GM12878 (cell line): ENCODE measurements around the gene DACH1.

Experiments
- CHD1 ChIP-seq: IDR thresholded peaks from 2 replicates; pipeline ENCODE4 v1.6.1; 2012; ENCODE audit warnings: low read depth, low read length, improper control_type of control experiment
- CTCF ChIP-seq, 3 experiments: IDR thresholded peaks in 2 of 3; conservative IDR thresholded peaks in 1 of 3; 2 replicates each; pipeline ENCODE4 v1.5.1; 2011; ENCODE audit warnings: low read depth in 3 of 3, low read length in 3 of 3, mild to moderate bottlenecking in 3 of 3, control low read depth in 2 of 3, moderate library complexity in 2 of 3, inconsistent platforms in 1 of 3, mixed read lengths in 1 of 3; ENCODE audit not compliant: control insufficient read depth in 2 of 3, insufficient read depth in 1 of 3; ENCODE audit errors: extremely low read depth in 1 of 3
- CUX1 ChIP-seq: IDR thresholded peaks from 2 replicates; pipeline ENCODE4 v1.6.1; 2012; ENCODE audit warnings: improper control_type of control experiment, low read depth, low read length; ENCODE audit not compliant: insufficient replicate concordance
- DPF2 ChIP-seq: fragments of 450-650 bp; IDR thresholded peaks from 2 replicates; pipeline ENCODE4 v1.6.1; 2017; ENCODE audit warnings: mild to moderate bottlenecking
- FOXM1 ChIP-seq: IDR thresholded peaks from 2 replicates; pipeline ENCODE4 v1.6.1; 2012; ENCODE audit warnings: low read depth, mild to moderate bottlenecking, inconsistent platforms, low read length, moderate library complexity
- HDAC2 ChIP-seq: fragments of 200-600 bp; sonication (generic); IDR thresholded peaks from 2 replicates; pipeline ENCODE4 v1.6.1; 2017
- NFYB ChIP-seq: IDR thresholded peaks from 2 replicates; pipeline ENCODE4 v1.6.1; 2011; ENCODE audit warnings: low read depth, mild to moderate bottlenecking, low read length, improper control_type of control experiment, moderate library complexity; ENCODE audit not compliant: insufficient read depth
- NRF1 ChIP-seq: conservative IDR thresholded peaks from 2 replicates; pipeline ENCODE4 v1.6.1; 2011; ENCODE audit warnings: mild to moderate bottlenecking, low read depth, low read length, improper control_type of control experiment
- RAD21 ChIP-seq: IDR thresholded peaks from 2 replicates; pipeline ENCODE4 v1.6.1; 2011; ENCODE audit warnings: mild to moderate bottlenecking, low read depth, low read length, moderate library complexity; ENCODE audit not compliant: insufficient read depth
- SMC3 ChIP-seq: IDR thresholded peaks from 2 replicates; pipeline ENCODE4 v1.6.1; 2011; ENCODE audit warnings: low read length, improper control_type of control experiment, borderline replicate concordance
- TAF1 ChIP-seq: IDR thresholded peaks from 2 replicates; pipeline ENCODE4 v1.6.1; 2011; ENCODE audit warnings: mild to moderate bottlenecking, low read depth, low read length, borderline replicate concordance
- ZNF592 ChIP-seq: fragments of 450-650 bp; IDR thresholded peaks from 2 replicates; pipeline ENCODE4 v1.6.1; 2017; ENCODE audit warnings: mild to moderate bottlenecking, moderate library complexity

- TF ChIP-seq CHD1: no peak
- TF ChIP-seq HDAC2: no peak
- TF ChIP-seq CTCF (IDR thresholded peaks at IDR 0.05 in 2 of 3, conservative IDR thresholded peaks at IDR 0.05 in 1 of 3; ENCODE audit: control insufficient read depth in 2 of 3, extremely low read depth in 1 of 3, insufficient read depth in 1 of 3, low read depth in 3 of 3, low read length in 3 of 3): no peak
- no peak for TF ChIP-seq DPF2
- TF ChIP-seq FOXM1: no peak
- TF ChIP-seq ZNF592: no peak
- no peak for TF ChIP-seq RAD21
- TF ChIP-seq NRF1: no peak
- TF ChIP-seq CUX1: no peak
- TF ChIP-seq SMC3: no peak
- no peak for TF ChIP-seq TAF1
- no peak for TF ChIP-seq NFYB
These were observed 35.3 kb downstream of the DACH1 start for GRCh38 chr13:71831716-71832115.
